Ishikawa (cell line): ENCODE data around the gene SLC25A48.

ENCODE experiments used
- CEBPB ChIP-seq: IDR thresholded peaks from 2 replicates; pipeline ENCODE4 v1.6.1; 2012
- CREB1 ChIP-seq: IDR thresholded peaks from 2 replicates; pipeline ENCODE4 v1.6.1; 2012; ENCODE audit warnings: low read depth
- EGR1 ChIP-seq: IDR thresholded peaks from 2 replicates; pipeline ENCODE4 v1.6.1; 2012
- EP300 ChIP-seq: IDR thresholded peaks from 2 replicates; pipeline ENCODE4 v1.6.1; 2012; ENCODE audit warnings: borderline replicate concordance
- FOXM1 ChIP-seq: IDR thresholded peaks from 2 replicates; pipeline ENCODE4 v1.6.1; 2012; ENCODE audit warnings: low read depth, borderline replicate concordance
- MAX ChIP-seq: IDR thresholded peaks from 2 replicates; pipeline ENCODE4 v1.6.1; 2012
- NFIC ChIP-seq: IDR thresholded peaks from 2 replicates; pipeline ENCODE4 v1.6.1; 2012
- RAD21 ChIP-seq: IDR thresholded peaks from 2 replicates; pipeline ENCODE4 v1.6.1; 2012; ENCODE audit warnings: low read depth
- REST ChIP-seq: IDR thresholded peaks from 2 replicates; pipeline ENCODE4 v1.6.1; 2012; ENCODE audit warnings: low read depth, mild to moderate bottlenecking
- TAF1 ChIP-seq: IDR thresholded peaks from 2 replicates; pipeline ENCODE4 v1.6.1; 2012; ENCODE audit warnings: low read depth, mild to moderate bottlenecking
- TCF12 ChIP-seq: IDR thresholded peaks from 2 replicates; pipeline ENCODE4 v1.6.1; 2012; ENCODE audit warnings: low read depth
- TEAD4 ChIP-seq: IDR thresholded peaks from 2 replicates; pipeline ENCODE4 v1.6.1; 2012
- USF1 ChIP-seq: IDR thresholded peaks from 2 replicates; pipeline ENCODE4 v1.6.1; 2012
- YY1 ChIP-seq: IDR thresholded peaks from 2 replicates; pipeline ENCODE4 v1.6.1; 2012; ENCODE audit warnings: low read depth
- ZBTB7A ChIP-seq: IDR thresholded peaks from 2 replicates; pipeline ENCODE4 v1.6.1; 2012; ENCODE audit warnings: low read depth

SLC25A48 gene

GRCh38 chr5:135879591-135879990, 45.1 kb downstream of the SLC25A48 start:
- TF ChIP-seq NFIC (no peak), EGR1 (no peak), REST (no peak), MAX (no peak), YY1 (no peak), FOXM1 (no peak), ZBTB7A (no peak), TCF12 (no peak), CEBPB (no peak), EP300 (no peak), RAD21 (no peak), TAF1 (no peak), CREB1 (no peak), TEAD4 (no peak), USF1 (no peak)

- TF ChIP-seq YY1: no peak
- TF ChIP-seq EGR1: no peak
- TF ChIP-seq CREB1: no peak
- peak; percentile 28; the same call in 1 of the 2 replicates for TF ChIP-seq RAD21
Observed at GRCh38 chr5:135880278-135880677, 45.8 kb downstream of the SLC25A48 start.

- TF ChIP-seq YY1: no peak
- TF ChIP-seq TEAD4: no peak
- no peak for TF ChIP-seq TCF12
- no peak for TF ChIP-seq FOXM1
- TF ChIP-seq NFIC: no peak
- TF ChIP-seq TAF1: no peak
- no peak for TF ChIP-seq REST
- TF ChIP-seq USF1: no peak
- TF ChIP-seq MAX: no peak
- no peak for TF ChIP-seq EP300
- no peak for TF ChIP-seq CREB1
- no peak for TF ChIP-seq EGR1
Observed at GRCh38 chr5:135880801-135881200, 46.3 kb downstream of the SLC25A48 start.

GRCh38 chr5:135881244-135881643, 46.8 kb downstream of the SLC25A48 start:
- TF ChIP-seq TCF12: no peak
- TF ChIP-seq REST: no peak
- TF ChIP-seq FOXM1: no peak
- no peak for TF ChIP-seq NFIC
- no peak for TF ChIP-seq CREB1
- TF ChIP-seq RAD21: no peak
- no peak for TF ChIP-seq TAF1
- TF ChIP-seq MAX: no peak
- no peak for TF ChIP-seq USF1
- no peak for TF ChIP-seq YY1
- TF ChIP-seq EP300: no peak
- no peak for TF ChIP-seq CEBPB
- TF ChIP-seq TEAD4: no peak
- no peak for TF ChIP-seq ZBTB7A
- no peak for TF ChIP-seq EGR1
